ENCODE measurements around the gene STRN.

STRN gene

GRCh38 chr2:36973320-36973719 lies 7.0 kb upstream of the STRN start:
- in situ Hi-C loops (cut with MboI; ENCODE audit: low pct_unique_long_range_greater_than_20kb, low sequenced_read_pairs, unreplicated experiment) = no loop called here
- no peak for DNase-seq (ENCODE audit: low spot score)
- TF ChIP-seq, protein P1, sequence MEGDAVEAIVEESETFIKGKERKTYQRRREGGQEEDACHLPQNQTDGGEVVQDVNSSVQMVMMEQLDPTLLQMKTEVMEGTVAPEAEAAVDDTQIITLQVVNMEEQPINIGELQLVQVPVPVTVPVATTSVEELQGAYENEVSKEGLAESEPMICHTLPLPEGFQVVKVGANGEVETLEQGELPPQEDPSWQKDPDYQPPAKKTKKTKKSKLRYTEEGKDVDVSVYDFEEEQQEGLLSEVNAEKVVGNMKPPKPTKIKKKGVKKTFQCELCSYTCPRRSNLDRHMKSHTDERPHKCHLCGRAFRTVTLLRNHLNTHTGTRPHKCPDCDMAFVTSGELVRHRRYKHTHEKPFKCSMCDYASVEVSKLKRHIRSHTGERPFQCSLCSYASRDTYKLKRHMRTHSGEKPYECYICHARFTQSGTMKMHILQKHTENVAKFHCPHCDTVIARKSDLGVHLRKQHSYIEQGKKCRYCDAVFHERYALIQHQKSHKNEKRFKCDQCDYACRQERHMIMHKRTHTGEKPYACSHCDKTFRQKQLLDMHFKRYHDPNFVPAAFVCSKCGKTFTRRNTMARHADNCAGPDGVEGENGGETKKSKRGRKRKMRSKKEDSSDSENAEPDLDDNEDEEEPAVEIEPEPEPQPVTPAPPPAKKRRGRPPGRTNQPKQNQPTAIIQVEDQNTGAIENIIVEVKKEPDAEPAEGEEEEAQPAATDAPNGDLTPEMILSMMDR (IDR thresholded peaks at IDR 0.05; ENCODE audit: extremely low read depth, insufficient read depth, missing control alignments) = no peak

GRCh38 chr2:36971990-36972389 lies 5.7 kb upstream of the STRN start:
- no peak for DNase-seq (ENCODE audit: low spot score)
- TF ChIP-seq, protein P1 (IDR thresholded peaks at IDR 0.05; ENCODE audit: extremely low read depth, insufficient read depth, missing control alignments) = no peak
- in situ Hi-C loops (cut with MboI; ENCODE audit: low pct_unique_long_range_greater_than_20kb, low sequenced_read_pairs, unreplicated experiment) = no loop called here

DNA sequence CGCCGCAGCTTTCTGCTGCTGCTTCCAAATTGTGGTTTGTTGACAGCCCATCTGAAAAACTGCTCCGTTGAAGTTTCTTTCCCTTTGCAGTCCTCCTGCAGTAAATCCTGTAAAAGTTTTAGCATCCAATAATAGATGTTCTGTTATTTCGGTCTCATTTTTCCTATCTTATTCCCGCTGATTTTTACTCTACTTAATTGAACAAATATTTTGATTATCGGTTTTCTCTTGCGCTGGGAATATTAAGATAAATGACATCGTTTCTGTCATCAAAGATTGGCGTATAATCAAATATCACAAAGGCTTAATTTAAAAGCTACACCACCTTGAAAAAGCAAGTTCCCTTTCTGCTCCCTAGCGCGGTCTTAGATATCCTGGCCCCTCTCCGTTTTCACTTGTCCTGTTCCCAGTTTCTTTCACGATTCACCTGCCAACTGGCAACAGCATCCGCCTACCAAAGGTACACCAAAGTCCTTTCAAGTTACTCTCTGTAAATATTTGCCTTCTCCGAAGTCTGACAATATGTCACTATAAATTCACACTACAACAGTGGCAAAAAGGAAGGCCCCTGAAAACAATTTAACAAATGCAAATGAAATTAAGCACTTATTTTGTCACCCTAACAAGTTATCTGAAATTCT lies 1.0 kb upstream of the STRN start:
- in situ Hi-C loops (cut with MboI; ENCODE audit: low pct_unique_long_range_greater_than_20kb, low sequenced_read_pairs, unreplicated experiment) = no loop called here
- no peak for DNase-seq (ENCODE audit: low spot score)
- TF ChIP-seq, protein P1 (IDR thresholded peaks at IDR 0.05; ENCODE audit: extremely low read depth, insufficient read depth, missing control alignments) = no peak

DNA sequence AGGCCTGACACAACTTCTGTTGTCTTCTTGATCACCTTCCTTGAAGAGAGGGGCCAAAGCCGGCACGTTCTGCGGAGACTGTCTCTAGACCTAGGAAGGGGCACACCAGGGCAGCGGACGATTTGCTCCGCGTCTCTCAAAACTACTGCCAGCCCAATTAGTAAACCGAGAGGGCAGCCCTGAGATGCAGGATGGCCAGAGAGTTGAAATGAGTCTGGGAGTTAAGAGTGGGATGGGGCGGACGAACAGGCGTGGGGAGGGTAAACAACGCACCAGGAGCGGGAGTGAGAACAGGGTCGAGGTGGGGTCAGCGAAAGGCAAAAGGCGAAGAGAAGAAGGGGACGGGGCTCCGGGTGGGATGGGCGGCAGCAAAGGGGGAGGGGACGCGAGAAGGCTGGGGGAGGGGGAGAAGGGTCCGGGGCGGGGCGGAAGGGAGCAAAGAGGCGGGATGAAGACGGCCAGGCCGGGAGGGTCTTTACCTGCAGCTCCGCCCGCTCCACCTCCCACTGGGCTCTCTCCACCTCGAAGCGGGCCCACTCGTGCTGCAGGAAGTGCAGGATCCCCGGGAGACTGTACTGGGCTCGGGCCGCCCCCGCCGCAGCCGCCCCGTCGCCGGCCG lies 476 bp downstream of the STRN start:
- TF ChIP-seq, protein P1 (IDR thresholded peaks at IDR 0.05; ENCODE audit: extremely low read depth, insufficient read depth, missing control alignments) = no peak
- peak; percentile 55 for DNase-seq (ENCODE audit: low spot score)
- in situ Hi-C loops (cut with MboI; ENCODE audit: low pct_unique_long_range_greater_than_20kb, low sequenced_read_pairs, unreplicated experiment) = no loop called here

DNA sequence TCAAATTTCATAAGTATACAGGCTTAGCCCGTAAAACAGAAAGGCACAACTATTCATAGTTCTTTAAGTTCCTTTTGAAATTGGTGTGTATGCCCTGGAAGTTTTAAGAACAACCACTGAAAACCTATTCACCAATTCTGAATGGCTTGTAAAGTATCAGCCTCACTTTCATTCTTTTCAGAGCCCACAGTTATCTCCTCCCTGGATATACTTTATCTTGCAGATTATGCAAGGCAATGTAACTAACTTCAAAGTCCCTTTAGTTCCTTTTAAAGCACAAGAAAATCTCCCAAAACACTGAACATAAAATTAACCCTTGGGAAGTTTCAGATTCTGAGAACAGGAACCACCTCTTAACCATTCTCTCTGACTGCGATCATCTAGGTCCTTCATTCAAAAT lies 1.1 kb downstream of the STRN start:
- DNase-seq (ENCODE audit: low spot score) = no peak
- TF ChIP-seq, protein P1 (IDR thresholded peaks at IDR 0.05; ENCODE audit: extremely low read depth, insufficient read depth, missing control alignments) = no peak
- in situ Hi-C loops (cut with MboI; ENCODE audit: low pct_unique_long_range_greater_than_20kb, low sequenced_read_pairs, unreplicated experiment) = no loop called here

DNA sequence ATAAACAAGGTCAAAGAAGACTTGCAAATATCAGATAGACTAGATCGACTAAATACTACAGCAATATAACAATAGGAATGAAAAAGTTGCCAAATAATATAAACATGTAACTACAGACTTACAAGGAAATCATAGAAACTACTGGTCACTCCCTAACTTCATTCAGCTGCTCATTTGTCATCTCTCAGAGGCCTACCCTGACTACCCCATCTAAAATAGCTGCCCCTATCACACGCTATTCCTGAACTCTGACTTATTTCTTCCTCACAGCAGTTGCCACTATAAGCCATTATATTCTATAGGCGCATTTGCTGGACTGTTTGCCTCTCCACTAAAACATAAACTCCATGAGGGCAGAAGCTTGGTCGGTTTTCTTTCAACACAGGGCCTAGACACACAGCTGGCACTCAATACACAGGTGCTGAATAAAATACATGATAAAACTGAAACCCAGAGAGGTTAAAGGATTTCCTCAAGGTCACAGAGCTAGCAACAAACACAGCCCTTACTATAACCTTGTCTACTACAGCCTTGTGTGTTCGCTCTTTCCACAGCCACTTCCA lies 1.8 kb downstream of the STRN start:
- in situ Hi-C loops (cut with MboI; ENCODE audit: low pct_unique_long_range_greater_than_20kb, low sequenced_read_pairs, unreplicated experiment) = no loop called here
- DNase-seq (ENCODE audit: low spot score) = no peak
- TF ChIP-seq, protein P1 (IDR thresholded peaks at IDR 0.05; ENCODE audit: extremely low read depth, insufficient read depth, missing control alignments) = no peak
